Measurements from ENCODE around the gene CYP26B1.

CYP26B1 gene

GRCh38 chr2:72140621-72140960, 7.1 kb downstream of the CYP26B1 start:
- no peak for DNase-seq

- no peak for DNase-seq
Observed at GRCh38 chr2:72139874-72140620, 7.6 kb downstream of the CYP26B1 start.

DNA sequence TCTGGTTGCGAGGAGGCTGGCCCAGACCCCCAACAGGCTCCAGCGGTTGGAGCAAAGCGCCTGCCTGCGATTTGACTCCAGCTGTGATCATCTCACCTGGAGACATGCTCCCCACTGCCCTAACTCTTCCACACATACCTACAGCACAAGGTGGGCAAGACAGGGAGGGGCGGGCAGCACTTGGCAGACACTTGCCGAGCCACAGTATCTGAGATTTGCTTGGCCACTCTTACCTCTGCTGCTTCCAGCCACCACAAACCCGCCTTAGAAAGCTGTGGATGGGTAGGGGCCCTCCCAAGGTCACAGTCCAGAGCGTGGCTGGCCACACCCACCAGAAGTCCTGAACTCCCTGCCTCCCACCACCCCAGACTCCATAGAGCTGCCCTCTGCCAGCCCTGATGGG, 8.2 kb downstream of the CYP26B1 start:
- no peak for DNase-seq

DNA sequence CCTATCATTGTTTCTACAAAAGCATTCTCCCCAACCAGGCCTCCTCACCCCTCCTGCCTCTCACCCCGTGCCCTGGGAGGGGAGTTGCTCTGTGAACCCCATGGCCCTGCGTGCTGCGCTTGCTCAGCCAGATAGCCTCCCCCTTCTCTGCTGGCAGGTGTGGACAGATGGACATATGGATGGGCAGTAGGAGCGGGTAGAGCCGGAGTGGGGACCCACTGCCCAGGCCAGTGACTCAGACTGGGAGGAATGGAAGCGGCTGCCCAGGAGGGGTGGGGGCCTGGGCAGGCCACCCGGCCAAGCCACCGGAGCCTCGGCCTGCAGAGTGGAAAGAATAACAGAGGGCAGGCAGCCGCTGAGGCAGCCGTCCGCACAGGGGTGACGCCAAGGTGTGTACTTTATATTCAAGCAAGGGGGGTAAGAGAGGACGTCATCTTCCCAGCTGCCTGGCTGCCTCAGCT, 8.7 kb downstream of the CYP26B1 start:
- DNase-seq, result no peak

DNA sequence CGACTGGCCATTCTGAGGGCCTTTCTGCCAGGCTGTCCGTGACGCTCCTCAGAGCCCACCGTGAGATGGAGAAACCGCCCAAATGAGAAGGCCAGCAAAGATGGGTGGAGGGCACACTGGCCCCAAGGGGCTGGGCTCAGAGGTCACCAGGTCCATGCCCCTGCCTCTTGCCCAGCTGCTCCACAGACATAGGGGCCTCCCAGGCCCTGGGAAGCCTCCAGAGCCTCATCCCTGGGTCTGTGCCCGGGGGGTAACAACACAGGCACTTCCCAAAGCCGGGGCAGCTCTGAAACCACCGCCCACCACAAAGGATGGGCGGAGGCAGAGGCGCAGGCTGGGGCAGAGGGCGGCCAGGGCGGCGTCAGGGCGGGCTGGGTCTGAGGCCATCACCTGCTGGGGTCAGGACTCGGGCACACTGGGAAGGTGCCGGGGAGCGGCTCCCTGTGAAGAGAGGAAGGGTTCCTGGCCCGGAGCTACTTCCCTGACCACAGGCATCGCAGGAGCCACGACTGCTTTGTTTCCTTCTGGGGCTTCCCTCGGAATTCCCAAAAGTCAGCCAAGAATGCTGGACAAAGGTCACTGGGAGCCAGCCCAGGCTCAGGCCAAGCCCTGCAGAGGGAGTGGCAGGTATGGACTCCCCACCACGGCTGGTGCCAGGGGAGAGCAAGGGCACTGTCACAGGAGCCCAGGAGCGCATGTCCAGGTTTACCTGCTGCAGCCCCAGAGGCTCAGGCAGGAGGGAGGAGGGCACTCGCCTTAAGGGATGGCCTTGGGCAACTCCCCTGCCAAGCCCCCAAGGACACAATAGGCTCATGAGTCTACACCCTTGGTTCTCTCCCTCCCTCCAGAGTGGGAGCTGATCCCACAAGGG, 9.4 kb downstream of the CYP26B1 start:
- DNase-seq, result no peak

DNA sequence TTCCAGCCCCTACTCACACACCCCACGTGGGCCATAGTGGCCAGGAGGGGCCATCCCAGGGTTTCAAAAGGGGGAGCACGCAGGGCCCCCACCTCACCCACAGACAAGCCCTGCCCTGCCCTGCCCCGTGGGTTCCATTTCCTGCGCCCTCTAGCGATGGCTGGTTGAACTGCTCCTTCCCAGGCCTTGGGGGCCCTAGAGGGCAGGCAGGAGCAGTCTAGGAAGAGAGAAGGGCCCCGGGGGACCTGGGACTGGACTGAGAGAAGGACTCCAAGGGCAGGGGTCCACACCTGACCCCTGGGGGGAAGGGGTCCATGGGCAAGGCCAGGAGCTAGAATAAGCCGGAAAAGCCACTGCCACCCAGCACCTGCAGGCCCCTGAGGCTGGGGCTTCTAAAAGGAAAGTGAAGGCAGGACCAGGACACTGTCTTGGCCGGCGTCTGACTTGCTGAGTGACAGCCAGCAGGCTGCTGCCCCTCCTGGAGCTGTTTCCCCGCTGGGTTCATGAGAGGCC, 10.1 kb downstream of the CYP26B1 start:
- no peak for DNase-seq

DNA sequence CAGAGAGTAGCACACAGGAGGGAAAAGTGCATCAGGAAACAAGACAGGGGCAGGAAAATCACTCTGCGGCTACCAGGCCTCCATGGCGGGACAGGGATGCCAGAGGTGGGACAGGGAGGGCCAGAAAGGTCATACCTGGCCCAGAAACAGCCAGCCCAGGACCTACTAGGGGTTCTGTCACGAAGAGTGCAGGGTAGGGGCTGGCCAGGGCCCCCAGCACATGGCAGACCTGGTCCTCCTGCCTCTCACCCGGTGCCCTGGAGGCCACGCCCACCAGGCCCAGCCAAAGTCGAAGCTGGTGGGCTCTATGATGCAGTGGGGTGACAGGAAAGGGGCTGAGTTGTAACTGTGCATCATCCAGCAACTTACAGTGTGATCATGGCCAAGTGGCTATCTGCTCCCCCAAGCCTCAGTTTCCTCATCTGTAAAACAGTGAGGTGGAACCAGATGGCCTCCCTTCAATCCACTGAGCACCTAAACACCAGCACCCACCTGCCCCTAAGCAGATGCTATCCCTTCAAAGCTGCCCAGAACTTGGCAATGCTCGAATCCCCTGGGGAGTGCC, 10.6 kb downstream of the CYP26B1 start:
- no peak for DNase-seq

DNA sequence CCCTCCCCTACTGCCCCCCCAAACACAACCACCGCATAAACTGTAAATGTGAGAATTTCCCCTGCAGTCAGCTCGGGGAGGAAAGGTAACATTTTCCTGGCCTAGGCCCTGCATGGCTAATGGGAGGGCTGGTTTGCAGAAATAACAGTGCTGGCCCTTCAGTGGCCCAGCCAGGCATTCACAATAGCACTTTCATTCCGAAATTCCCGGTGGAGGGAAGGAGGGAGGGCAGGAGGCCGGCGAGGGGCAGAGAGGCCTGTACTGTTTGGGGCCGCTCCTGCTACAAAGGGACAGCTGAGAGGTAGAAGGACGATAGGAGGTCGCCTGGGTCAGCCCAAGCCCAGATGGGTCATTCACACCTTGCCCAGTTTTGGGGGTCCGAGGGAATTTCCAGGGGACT, 11.3 kb downstream of the CYP26B1 start:
- no peak for DNase-seq

DNA sequence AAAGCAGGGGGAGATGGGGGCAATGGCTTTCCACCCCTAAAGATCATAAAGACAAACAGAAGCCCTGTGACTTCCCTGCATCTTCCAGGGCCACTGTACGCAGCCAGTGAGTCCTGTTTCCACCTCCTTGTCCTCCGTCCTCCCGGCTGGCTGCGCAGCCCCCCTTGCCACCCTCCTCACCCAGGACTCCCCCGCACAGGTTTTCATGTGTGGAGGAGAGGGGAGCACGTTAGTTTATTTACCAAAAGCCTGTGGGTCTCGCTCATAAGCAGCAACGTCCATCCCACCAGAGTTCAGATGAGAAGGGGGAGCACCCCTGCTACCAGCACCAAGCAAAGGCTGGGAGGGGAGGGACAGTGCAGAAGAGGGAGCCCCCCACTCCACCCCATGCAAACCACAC, 11.7 kb downstream of the CYP26B1 start:
- DNase-seq, result no peak

DNA sequence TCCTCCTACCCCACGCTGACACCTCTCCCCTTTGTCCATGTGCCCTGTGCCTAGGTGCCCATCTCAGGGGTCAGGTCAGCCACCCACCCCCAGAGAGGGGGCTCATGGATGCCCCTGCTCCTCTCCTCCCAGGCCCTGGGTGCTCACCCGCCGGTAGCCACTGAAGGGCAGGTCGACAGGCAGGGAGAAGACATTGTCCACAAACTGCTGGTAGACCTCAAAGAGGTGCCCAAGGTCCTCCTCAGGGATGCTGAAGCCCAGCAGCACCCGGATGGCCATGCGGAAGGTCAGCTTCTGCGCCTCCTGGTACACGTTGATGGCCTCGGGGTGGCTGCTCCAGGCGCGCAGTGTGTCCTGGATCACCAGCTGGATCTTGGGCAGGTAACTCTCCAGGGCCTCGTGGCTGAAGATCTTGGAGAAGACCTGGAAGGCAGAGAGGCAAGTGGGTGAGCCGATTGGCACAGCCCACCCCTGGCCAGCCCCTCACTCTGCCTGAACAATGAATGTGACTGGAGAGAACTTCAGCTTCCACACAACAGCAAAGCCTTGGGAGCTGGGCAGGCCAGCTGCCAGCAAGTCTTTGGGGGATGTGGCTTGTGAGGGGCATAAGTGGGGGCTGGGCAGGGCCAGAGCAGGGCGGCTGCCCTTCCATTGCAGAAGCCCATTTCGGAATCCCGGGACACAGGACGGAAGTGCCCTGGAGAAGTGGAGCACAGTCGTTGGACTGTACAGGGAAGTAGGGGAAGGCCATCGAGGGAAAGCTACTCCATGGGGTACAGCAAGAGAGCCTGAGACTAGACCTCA, 12.5 kb downstream of the CYP26B1 start:
- DNase-seq, result no peak

DNA sequence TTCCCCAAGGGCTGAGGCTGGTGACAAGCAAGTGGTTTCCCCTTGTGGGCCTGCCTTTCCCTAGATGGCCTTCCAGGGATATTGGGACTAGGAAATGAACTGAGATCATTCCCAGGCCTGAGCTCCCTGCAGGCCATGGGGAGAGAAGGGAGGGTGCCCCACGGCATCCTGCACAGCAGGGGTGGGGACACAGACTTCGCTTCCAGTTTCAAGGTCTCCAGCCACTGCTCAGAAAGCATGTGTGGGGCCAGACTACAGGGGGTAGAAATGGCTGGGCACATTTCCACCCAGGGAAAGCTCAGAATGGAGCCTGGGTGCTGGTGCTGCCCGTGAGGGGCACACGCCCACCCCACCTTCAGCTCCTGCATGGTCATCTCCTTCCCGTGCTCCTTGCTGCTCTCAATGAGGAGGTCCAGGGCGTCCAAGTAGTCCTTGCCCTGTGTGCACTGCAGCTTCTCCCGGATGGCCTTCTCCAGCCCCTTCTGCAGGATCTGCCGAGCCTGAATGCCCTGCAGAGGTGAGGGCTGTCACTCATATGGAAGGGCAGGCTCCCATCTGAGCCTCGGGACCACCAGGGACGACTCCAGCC, 13.2 kb downstream of the CYP26B1 start:
- DNase-seq, result no peak

- no peak for DNase-seq
Observed at GRCh38 chr2:72133721-72134407, 13.8 kb downstream of the CYP26B1 start.

GRCh38 chr2:72132981-72133720, 14.5 kb downstream of the CYP26B1 start:
- DNase-seq, result no peak

DNA sequence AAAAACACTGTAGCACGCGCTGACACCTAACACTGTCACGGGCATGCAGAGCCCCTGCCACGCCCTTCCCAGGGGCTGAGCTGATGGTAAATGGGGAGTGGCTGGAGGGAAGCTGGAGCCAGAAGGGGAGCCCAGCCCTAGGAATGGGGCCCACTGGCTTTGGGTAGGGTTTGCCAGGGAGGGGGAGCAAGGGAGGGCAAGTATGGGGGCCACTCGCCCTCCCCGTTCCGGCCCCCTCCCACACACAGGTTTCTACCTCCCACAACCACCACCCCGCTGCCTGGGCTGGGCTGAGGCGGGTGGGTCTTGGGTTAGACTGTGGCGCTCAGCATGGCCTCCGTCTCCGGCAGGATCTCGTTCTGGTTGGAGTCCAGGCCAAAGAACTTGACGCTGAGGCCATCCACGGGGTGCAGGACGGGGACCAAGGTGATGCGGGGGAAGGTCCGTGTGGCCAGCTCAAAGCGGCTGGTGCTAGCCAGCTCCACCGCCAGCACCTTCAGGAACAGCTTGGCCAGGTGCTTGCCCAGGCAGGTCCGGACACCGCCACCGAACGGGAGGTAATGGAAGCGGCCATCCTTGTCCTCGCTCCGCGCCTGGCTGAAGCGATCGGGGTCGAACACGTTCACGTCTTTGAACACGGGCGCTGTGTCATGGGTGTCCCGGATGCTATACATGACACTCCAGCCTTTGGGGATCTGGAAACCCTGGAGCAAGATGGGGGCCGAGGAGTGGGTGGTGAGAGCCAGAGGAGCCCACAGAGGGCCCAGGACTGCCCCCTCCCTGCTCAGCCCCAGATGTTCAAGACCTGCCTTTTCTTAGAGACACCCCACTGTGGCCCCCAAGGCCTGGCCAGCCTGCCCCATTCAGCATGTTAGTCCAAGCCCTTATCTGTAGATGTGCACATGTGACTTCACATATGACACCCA, 15.5 kb downstream of the CYP26B1 start:
- DNase-seq, result no peak

DNA sequence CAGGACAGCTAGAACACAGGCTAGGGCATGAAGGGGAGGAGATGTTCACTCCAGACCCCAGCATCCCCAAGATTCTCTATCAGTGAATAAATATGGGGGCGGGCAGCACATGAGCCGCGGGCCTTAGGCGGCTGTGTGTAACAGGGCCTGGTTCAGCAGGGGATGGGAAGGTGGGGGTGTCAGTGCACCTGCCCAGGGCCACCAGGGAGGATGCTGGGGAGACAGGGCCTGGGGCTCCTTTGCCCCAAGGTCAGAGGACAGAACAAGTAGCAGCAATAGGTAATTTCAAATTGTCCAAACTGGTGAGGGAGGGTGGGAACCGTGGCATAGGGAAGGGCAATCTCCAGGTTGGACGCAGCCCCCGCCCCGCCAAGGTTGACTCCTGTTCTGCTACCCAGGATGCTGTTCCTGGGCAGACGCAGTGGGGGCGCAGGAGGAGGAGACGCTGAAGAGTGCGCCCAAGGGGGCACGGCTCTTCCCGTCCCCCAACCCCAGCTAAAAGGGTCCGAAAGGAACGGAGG, 16.2 kb downstream of the CYP26B1 start:
- no peak for DNase-seq

DNA sequence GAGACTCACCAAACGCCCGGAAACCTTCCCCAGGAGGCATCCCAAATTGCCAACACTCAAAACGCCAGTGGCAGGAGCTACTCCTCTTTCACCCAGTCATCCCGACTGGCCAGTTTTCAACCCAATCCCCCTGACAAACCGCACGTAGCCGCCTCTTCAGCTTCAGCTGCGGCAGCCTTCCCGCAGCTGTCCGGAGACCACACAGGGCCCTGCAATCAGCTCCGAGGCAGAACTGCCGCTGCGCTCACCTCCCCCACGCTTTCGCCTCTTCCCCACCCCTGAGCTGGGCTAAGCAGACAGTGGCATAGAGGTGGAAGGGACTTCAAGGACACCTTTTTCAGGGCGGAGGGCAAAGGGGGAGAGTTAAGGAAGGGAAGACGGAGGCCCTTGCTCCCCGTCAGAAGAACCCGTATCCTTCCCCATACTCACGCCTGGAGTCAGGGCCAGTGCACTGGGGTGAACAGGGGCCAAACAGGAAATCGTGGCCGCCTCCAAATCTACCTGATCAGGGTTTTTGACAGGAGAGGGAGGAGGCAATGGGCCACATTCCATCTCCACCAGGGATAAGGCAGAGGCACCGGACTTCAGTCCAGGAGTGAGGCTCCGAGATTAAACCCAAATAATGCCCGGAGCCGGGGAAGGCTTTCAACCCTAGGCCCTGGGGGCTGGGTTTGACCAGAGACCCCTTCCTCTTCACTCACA, 16.9 kb downstream of the CYP26B1 start:
- DNase-seq, result no peak

DNA sequence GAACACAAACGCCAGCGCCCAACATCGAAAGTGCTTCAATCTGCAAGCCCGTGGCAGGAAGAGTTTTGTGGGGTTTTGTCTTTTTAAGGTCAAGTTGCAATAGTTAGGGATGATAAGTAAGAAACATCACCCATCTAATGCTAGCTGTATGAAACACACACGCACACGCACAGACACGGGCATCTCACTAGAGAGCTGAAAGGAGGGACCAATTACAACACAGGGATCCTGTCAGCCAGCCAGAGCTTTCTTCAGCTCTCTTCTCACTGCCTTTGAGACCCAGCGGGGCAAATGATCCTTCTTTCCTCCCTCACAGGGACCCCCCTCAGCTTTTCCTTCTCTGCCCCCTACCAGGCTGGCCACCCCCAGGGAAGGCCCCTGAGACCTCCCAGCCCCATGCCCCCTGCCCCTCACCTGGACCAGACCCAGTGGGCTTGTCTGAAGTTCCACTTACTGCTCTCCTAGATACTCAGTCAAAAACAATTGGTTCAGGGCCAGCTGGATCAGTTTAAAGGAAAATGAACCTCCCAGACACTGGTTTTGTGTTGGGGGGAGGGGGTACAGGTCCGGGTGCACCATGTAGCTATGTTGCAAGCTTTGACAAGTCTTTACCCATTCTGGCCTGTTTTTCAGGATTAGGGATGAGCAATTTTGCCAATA, 17.9 kb downstream of the CYP26B1 start:
- DNase-seq, result no peak

DNA sequence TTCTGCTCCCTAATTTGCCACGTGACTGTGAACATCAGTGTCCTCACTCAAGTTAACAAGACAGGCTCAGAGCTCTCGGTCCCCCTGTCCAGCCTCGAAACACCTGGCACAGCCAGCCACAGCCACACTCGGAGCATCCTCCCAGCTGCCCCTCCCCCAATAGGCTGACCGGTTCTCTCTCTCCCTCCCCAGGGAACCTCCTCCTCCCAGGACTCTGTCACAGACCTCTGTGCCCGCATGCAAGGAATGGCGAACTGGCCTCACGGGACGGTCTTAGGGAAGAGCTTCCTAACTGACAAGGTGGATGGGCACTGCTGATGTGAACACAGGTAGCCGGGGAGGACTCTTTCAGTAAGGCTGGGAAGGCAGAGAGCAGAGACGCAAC, 18.8 kb downstream of the CYP26B1 start:
- DNase-seq, result no peak

Data from NCI-H1417 treated with DMSO at 0.1 percent for 48 hours (cell line).